Measurements from ENCODE around the gene OXTR.

DNA sequence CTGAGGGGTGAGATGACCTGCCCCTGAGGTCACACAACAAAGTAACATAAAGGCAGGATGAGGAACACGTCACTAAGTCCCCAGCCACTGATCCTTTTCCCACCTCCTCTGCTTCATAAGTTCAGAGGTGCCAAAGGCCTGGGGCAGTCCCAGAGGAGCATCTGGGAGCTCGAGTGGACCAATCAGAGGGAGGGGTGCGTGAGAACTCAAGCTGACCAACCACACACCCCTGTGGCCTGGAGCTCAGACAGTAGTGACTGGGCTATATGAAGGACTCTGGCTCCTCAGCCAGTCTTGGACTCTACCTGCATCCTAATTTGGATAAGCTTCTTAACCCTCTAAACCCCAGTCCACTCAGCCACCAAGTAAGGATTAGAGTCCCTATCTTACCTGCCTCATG is 63.8 kb downstream of the OXTR start:
- TF ChIP-seq POLR2AphosphoS5 (IDR thresholded peaks at IDR 0.05) (no peak), POLR2A (IDR thresholded peaks at IDR 0.05) (no peak), EP300 (IDR thresholded peaks at IDR 0.05) (no peak)
- TF ChIP-seq, protein P1, sequence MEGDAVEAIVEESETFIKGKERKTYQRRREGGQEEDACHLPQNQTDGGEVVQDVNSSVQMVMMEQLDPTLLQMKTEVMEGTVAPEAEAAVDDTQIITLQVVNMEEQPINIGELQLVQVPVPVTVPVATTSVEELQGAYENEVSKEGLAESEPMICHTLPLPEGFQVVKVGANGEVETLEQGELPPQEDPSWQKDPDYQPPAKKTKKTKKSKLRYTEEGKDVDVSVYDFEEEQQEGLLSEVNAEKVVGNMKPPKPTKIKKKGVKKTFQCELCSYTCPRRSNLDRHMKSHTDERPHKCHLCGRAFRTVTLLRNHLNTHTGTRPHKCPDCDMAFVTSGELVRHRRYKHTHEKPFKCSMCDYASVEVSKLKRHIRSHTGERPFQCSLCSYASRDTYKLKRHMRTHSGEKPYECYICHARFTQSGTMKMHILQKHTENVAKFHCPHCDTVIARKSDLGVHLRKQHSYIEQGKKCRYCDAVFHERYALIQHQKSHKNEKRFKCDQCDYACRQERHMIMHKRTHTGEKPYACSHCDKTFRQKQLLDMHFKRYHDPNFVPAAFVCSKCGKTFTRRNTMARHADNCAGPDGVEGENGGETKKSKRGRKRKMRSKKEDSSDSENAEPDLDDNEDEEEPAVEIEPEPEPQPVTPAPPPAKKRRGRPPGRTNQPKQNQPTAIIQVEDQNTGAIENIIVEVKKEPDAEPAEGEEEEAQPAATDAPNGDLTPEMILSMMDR (IDR thresholded peaks at IDR 0.05): no peak
